Measurements from ENCODE around the gene PRUNE1. TPM values are rescaled to one million over a fixed set of nuclear protein-coding genes. Genes with fewer than 3 reads are reported as not detected.
A peak's percentile ranks its signal among the peaks of the same experiment; 100 is the strongest.

Gene PRUNE1
- total RNA-seq, 4 donors from 2014 or later: 16.5 to 24.2 (median 20.4) TPM

GRCh38 chr1:151036356-151036755, 28.1 kb downstream of the PRUNE1 start, which contains the start of gene BNIPL:
Gene BNIPL, plus strand, starts transcription at chr1:151036586. Its CDS starts 140 bp downstream, at chr1:151036726.
- H3K27ac ChIP-seq: peak within 1 kb of the TSS; percentile 66
- DNase-seq (ENCODE audit: low spot score in 2 of 2): no peak
- TF ChIP-seq POLR2AphosphoS5 (IDR thresholded peaks at IDR 0.05) (no peak), POLR2A (IDR thresholded peaks at IDR 0.05) (no peak), EP300 (IDR thresholded peaks at IDR 0.05) (no peak)
- TF ChIP-seq, protein P1, sequence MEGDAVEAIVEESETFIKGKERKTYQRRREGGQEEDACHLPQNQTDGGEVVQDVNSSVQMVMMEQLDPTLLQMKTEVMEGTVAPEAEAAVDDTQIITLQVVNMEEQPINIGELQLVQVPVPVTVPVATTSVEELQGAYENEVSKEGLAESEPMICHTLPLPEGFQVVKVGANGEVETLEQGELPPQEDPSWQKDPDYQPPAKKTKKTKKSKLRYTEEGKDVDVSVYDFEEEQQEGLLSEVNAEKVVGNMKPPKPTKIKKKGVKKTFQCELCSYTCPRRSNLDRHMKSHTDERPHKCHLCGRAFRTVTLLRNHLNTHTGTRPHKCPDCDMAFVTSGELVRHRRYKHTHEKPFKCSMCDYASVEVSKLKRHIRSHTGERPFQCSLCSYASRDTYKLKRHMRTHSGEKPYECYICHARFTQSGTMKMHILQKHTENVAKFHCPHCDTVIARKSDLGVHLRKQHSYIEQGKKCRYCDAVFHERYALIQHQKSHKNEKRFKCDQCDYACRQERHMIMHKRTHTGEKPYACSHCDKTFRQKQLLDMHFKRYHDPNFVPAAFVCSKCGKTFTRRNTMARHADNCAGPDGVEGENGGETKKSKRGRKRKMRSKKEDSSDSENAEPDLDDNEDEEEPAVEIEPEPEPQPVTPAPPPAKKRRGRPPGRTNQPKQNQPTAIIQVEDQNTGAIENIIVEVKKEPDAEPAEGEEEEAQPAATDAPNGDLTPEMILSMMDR (IDR thresholded peaks at IDR 0.05): no peak
- WGBS: 31% methylated on average over 2 of the region's 2 CpGs
- H3K4me3 ChIP-seq: peak within 1 kb of the TSS; percentile 38
- H3K27me3 ChIP-seq: no peaks in the 10 kb centered on the region
- peaks cover 25% of the 10 kb centered on the region for H3K36me3 ChIP-seq
- H3K4me1 ChIP-seq: peaks cover 19% of the 10 kb centered on the region
- H3K9me3 ChIP-seq: no peaks in the 10 kb centered on the region

DNA sequence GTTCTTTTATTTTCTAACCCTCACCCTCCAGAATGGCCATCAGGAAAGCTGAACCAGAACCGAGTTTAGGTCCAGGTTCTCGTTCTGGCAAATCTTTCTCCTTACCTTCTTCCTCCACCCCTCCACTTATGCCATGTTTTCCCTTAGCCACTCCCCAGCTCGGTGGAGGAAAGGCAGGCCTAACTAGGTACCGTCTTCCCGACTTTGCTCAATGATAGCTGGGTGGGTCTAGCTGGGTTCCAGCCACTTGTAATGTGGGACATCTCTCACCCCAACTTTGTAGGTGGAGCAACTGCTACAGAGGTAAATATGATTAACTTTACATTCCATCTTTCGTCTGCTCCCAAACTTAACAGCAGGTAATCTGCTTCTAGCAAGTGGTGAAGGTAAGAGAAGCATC, 28.8 kb downstream of the PRUNE1 start:
- Histone ChIP-seq H3K27me3 (no peaks in the 10 kb centered on the region), H3K27ac (peak overlapping the region; percentile 66), H3K4me3 (peak overlapping the region; percentile 38), H3K9me3 (no peaks in the 10 kb centered on the region), H3K4me1 (peaks cover 19% of the 10 kb centered on the region), H3K36me3 (peaks cover 23% of the 10 kb centered on the region)
- DNase-seq (ENCODE audit: low spot score in 2 of 2): no peak
- 63% methylated on average over 6 of the region's 6 CpGs for WGBS
- TF ChIP-seq, protein P1 (IDR thresholded peaks at IDR 0.05): no peak
- TF ChIP-seq POLR2AphosphoS5 (IDR thresholded peaks at IDR 0.05) (no peak), POLR2A (IDR thresholded peaks at IDR 0.05) (no peak), EP300 (IDR thresholded peaks at IDR 0.05) (no peak)

- no peaks in the 10 kb centered on the region for H3K27me3 ChIP-seq
- H3K9me3 ChIP-seq: no peaks in the 10 kb centered on the region
- no peak for DNase-seq (ENCODE audit: low spot score in 2 of 2)
- no peak overlapping the region for H3K4me3 ChIP-seq
- peaks cover 13% of the 10 kb centered on the region for H3K36me3 ChIP-seq
- 88% methylated on average over 3 of the region's 3 CpGs for WGBS
- TF ChIP-seq POLR2AphosphoS5 (IDR thresholded peaks at IDR 0.05) (no peak), POLR2A (IDR thresholded peaks at IDR 0.05) (no peak)
- TF ChIP-seq, protein P1 (IDR thresholded peaks at IDR 0.05): no peak
- H3K4me1 ChIP-seq: peaks cover 15% of the 10 kb centered on the region
- H3K27ac ChIP-seq: no peak overlapping the region
Measured at GRCh38 chr1:151039521-151039920, 31.3 kb downstream of the PRUNE1 start.

DNA sequence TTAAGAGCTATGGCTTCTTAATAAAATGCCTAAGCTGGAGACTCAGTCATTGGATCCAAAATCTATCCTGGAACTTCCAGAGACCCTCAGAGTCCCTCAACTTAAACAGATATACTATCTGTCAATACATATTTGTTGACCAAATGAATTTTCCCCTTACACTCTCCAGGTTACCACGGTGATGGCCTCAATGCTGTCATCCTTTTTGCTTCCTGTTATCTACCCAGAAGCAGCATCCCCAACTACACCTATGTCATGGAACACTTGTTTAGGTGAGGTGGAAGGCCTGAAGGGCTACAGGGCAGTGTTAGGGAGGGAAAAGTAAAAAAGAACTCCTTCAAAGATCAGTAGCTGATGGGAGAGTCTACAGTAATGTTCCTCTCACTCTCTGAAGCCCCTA, 34.9 kb downstream of the PRUNE1 start:
- H3K4me3 ChIP-seq: no peak overlapping the region
- H3K27me3 ChIP-seq: no peaks in the 10 kb centered on the region
- WGBS: 96% methylated on average over 1 of the region's 1 CpG
- H3K4me1 ChIP-seq: peaks cover 14% of the 10 kb centered on the region
- no peak for DNase-seq (ENCODE audit: low spot score in 2 of 2)
- H3K9me3 ChIP-seq: no peaks in the 10 kb centered on the region
- no peak overlapping the region for H3K27ac ChIP-seq
- TF ChIP-seq, protein P1 (IDR thresholded peaks at IDR 0.05): no peak
- TF ChIP-seq POLR2AphosphoS5 (IDR thresholded peaks at IDR 0.05) (no peak), POLR2A (IDR thresholded peaks at IDR 0.05) (no peak), EP300 (IDR thresholded peaks at IDR 0.05) (no peak)
- peaks cover 9% of the 10 kb centered on the region for H3K36me3 ChIP-seq

DNA sequence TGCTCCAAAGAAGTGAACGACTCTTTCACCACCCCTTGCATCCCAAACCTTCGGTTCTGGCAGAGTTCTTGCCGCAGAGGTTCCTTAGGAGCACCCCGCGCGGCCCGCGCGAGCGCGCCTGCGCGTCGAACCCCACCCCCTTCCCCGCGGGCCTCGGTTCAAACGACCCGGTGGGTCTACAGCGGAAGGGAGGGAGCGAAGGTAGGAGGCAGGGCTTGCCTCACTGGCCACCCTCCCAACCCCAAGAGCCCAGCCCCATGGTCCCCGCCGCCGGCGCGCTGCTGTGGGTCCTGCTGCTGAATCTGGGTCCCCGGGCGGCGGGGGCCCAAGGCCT, 39.3 kb downstream of the PRUNE1 start, which contains the start of gene C1orf56:
TSS of gene C1orf56 (plus strand) at position 161 of the 334 bp plus-strand sequence. CDS start at position 258, 97 bp downstream.
- Histone ChIP-seq H3K27ac (peak within 1 kb of the TSS; percentile 90), H3K4me3 (peak within 1 kb of the TSS; percentile 83), H3K27me3 (no peaks in the 10 kb centered on the region), H3K4me1 (peaks cover 25% of the 10 kb centered on the region), H3K36me3 (peaks cover 16% of the 10 kb centered on the region), H3K9me3 (no peaks in the 10 kb centered on the region)
- TF ChIP-seq POLR2AphosphoS5 (IDR thresholded peaks at IDR 0.05) (no peak), POLR2A (IDR thresholded peaks at IDR 0.05) (no peak)
- TF ChIP-seq, protein P1 (IDR thresholded peaks at IDR 0.05): no peak
- DNase-seq (ENCODE audit: low spot score in 2 of 2): peak in 1 of 2 donors; percentile 83
- 0% methylated on average over 11 of the region's 29 CpGs for WGBS
